Smooth muscle cell of the brain vasculature (primary cell): ENCODE measurements around the gene CLSTN3.

ENCODE experiments used
- DNase-seq: peaks from one replicate; pipeline ENCODE4 v3.0.0-alpha.2; 2012; ENCODE audit warnings: low read depth, low spot score

The CLSTN3 gene

DNA sequence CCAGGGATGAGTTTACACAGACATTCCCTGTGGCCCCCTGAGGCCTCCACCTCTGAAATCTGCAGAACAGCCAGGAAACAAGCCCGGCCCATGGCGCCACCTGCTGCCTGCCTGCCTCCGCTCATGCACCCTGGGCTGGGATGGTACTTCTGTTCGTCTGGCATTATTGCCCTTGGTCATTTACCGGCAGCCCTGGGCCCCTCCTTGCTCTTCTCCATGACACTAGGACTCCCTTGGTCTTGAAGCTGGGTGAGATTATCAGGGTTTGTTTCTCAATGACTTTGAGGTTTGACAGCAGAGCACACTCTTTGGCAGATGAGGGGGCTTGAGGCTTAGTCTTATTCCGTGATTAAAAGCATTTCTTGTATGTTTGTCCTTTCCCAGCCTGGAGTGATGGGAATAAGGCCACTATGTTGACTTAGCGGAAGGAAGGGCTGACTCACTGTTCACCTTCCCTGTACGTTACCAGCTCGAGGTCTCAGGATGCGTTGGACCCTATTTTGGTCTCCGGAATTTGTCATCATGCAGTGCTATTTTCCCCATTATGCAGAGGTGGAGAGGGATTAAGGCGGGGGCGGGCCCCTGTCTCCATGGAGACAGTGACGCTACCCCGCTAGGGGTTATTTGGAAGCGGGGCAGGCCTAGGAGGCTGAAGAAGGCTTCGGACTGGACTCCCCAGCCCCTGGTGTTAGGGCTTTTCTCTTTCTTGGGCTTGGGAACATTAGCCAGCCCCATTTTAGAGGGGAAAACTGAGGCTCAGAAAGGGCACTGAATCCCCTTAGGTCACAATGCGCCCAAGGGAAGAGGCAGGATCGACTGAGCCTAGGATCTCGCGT is 58.6 kb downstream of the CLSTN3 start:
- peak; percentile 20 for DNase-seq

DNA sequence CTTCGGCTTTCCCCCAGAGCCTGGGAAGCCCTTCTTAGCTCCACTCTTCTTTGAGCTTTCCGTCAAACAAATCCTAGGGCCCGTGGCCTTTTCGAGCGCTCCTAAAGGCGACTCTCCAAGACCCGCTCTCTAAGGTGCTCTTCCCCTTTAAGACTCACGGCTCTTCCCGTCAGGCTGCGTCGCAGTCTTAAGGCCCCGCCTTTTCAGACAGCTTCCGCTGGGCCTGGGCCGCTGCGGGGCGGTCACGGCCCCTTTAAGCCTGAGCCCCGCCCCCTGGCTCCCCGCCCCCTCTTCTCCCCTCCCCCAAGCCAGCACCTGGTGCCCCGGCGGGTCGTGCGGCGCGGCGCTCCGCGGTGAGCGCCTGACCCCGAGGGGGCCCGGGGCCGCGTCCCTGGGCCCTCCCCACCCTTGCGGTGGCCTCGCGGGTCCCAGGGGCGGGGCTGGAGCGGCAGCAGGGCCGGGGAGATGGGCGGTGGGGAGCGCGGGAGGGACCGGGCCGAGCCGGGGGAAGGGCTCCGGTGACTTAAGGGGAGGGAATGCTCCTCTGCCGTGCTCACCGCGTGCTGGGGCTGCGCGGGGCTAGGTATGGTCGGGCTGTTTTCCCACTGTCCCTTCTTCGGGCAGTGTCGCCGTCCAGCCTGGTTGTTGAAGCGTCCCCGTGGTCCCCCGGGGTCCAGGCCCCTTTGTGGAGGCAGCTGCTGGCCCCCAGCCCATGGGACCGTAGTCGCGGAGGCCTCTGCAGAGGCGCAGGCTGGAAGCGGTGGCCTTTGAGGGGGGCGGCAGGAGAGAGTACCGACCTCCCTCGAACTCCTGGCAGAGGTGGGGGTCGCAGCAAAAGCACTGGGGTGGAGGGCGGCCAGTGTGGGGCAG is 59.5 kb downstream of the CLSTN3 start, which contains the start of gene PEX5:
Gene PEX5, plus strand, starts transcription at position 289 of the 870 bp plus-strand sequence. CDS start 692 bp downstream, outside the sequence.
- DNase-seq: peak; percentile 86

DNA sequence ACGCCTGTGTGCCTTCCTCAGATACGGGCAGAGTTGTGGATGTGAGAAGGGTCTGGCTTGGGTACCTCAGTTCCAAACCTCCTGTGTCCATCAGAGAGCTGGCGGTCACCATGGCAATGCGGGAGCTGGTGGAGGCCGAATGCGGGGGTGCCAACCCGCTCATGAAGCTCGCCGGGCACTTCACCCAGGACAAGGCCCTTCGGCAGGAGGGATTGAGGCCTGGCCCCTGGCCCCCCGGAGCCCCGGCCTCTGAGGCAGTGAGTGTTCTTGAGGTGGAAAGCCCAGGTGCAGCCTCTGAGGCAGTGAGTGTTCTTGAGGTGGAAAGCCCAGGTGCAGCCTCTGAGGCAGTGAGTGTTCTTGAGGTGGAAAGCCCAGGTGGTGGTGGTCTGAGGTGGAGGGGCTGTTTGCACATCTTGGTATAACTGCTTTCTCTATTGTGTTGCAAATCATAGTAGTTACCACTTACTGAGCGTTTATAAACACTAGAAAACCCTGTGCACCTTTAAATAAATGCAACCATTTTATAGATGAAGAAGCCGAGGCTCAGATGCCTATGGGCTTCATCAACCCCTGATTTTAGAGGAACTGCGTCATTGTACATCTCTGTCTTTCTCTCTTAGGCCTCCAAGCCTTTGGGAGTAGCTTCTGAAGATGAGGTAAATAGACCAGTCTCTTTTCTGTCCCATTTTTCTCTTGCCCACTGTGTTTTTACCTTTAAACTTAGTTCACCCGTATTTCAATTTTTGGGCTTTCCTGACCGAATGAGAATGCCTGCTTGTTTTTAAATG is 60.3 kb downstream of the CLSTN3 start:
- DNase-seq: no peak

DNA sequence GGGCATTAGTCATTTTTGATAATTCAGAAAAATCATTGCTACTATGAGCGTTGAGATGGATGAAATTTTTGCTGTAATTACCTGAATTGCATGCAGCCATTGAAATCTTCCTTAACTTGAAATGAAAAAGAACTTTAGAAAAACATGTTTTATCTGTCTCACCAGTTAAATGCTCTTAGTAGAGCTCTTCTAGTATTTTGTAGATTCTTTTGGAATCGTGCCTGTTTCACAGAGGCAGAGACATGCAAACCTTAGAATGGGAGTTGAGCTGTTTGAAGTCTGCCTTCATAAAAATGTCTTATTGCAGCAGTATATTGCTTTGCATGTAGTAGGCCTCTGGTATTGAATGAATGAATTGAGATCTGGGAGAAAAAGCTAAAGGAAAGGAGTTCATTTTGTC is 63.5 kb downstream of the CLSTN3 start:
- no peak for DNase-seq

DNA sequence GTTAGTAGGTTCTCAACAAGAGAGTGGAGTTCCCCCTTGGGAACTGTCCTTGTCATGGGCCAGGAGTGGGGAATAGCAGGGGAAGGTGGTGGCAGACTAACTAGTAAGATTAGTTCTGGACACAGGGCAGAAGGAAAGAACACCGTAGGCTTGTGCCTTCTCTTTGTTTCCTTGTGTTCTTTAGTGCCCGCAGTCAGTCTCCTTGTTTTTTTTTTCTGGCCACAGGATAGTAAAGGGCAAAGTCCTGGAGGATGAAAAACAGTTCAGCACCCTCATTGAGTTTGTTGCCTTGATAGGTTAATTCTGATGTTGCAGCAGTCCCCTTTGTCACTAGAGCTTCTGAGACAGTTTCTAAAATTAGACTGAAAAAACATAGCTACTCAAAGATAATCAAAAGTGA is 67.7 kb downstream of the CLSTN3 start:
- DNase-seq: no peak

DNA sequence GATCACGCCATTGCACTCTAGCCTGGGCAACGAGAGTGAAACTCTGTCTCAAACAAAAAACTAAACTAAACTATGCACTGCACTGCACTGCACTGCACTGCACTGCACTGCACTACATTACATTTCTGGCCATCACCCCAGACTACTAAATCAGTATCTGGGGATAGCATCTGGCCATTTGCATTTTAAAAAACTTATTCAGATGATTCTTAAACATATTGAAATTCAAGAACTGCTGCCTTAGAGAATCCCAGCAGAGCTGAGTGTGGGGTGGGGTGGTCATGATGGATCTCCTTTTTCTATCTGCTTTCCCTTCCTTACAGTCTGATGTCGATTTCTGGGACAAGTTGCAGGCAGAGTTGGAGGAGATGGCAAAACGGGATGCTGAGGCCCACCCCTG is 72.9 kb downstream of the CLSTN3 start:
- DNase-seq: no peak

DNA sequence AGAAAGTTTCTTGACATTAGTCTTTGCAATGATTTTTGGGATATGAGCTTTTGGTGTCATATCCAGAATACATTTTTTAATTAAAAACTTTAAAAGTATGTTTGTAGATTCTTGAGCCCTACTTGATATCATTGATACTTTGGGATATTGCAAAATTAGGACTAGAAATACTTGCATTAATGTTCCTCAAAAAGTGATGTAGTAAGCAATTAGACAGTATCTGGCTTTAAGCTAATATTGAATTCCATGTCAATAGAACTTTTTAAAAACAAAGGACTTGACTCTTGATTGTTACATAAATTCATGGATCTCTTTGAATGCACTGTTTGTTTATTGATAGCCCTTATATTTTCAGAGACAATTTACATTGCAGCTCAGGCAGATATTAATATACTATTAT is 74.9 kb downstream of the CLSTN3 start:
- no peak for DNase-seq

DNA sequence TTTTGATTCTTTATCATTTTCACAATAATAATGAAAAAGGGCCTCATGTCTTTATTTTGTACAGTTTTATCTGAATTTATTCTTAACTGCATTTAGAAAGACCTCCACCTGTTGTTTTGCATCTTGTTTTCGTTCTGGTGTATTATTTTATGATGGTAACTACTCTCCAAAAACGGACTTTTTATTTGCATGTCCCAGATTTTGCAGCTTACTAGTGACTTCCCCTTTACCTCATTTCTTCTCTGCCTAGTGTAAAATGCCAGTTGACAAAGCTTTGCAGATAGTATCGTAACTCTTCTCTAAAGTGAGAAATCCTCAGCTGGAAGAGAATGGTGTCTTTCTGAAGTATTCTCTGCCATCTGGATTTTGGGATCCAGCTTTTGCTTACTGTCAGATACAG is 76.5 kb downstream of the CLSTN3 start:
- no peak for DNase-seq

DNA sequence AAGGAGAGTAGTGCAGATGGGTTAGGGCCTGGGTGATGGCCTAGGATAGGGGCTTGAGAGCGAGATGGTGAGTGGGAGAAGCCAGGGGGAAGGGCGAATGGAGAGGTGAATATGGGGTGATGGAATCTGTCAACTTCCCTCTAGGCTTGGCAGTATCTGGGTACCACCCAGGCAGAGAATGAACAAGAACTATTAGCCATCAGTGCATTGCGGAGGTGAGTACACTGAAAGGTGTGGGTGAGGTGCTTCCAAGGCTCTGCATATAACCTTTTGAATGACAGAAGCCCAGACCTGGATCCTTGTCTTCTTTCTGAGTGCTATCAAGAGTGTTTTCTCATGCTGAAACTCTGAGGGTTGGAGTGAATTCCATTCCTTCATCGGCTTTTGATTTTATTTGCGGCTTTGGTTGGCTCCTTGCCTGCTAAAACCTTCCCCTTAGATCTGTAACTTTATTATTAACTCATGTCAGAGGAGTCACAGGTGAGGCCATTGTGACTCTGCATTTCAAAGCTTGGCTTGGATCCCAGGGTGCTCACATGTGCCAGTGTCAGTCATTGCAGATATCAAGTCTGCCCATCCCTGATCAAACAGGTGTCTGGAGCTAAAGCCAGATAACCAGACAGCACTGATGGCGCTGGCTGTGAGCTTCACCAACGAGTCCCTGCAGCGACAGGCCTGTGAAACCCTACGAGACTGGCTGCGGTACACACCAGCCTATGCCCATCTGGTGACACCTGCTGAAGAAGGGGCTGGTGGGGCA is 77.9 kb downstream of the CLSTN3 start:
- DNase-seq: no peak
